ENCODE data around the gene CHMP1B. TPM values are rescaled to one million over a fixed set of nuclear protein-coding genes. Genes with fewer than 3 reads are reported as not detected.
A peak's percentile ranks its signal among the peaks of the same experiment; 100 is the strongest.

CHMP1B gene
- total and polyA plus RNA-seq, 9 of the 15 experiments (the other 6 are each of a cell fraction or from before 2014, with no cell fraction given), result 12.3 to 29.9 (median 19.0) TPM

DNA sequence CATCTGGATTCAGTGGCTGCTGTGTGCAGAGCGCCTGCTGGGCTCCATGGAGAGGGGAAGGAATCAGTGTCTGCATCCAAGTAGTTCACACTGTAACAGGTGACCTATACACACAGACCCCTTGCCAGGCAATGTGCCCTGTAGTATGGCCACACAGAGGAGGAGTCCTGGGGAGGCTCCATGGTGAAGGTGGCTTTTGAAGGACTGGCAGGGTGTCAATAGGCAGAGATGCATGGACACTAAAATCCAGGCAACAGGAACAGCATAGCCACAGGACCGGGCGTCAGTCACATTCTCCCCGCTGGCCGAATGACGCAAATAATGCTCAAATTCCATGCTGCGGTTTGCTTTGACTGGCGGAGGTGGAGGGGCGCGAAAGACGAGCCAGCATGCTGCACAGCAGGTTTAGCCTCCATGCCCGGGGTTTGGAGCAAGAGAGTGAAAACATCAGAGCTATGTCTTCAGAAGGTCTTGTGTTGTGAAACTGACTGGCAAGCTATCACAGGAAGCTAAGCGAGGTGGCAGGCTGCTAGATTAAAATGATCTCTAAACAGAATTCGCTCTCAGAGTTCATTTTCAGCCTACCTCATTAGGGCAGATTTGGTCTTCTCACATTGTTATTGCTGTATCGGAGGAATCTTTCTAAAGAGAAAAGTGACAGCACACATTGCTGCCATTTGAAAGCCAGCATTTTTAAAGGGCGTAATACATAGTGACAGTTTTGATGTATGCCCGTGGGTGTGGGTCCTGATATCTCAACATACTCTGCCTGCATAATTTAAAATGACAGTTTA is 1.2 kb upstream of the CHMP1B start (continued):
- TF ChIP-seq, protein P1, sequence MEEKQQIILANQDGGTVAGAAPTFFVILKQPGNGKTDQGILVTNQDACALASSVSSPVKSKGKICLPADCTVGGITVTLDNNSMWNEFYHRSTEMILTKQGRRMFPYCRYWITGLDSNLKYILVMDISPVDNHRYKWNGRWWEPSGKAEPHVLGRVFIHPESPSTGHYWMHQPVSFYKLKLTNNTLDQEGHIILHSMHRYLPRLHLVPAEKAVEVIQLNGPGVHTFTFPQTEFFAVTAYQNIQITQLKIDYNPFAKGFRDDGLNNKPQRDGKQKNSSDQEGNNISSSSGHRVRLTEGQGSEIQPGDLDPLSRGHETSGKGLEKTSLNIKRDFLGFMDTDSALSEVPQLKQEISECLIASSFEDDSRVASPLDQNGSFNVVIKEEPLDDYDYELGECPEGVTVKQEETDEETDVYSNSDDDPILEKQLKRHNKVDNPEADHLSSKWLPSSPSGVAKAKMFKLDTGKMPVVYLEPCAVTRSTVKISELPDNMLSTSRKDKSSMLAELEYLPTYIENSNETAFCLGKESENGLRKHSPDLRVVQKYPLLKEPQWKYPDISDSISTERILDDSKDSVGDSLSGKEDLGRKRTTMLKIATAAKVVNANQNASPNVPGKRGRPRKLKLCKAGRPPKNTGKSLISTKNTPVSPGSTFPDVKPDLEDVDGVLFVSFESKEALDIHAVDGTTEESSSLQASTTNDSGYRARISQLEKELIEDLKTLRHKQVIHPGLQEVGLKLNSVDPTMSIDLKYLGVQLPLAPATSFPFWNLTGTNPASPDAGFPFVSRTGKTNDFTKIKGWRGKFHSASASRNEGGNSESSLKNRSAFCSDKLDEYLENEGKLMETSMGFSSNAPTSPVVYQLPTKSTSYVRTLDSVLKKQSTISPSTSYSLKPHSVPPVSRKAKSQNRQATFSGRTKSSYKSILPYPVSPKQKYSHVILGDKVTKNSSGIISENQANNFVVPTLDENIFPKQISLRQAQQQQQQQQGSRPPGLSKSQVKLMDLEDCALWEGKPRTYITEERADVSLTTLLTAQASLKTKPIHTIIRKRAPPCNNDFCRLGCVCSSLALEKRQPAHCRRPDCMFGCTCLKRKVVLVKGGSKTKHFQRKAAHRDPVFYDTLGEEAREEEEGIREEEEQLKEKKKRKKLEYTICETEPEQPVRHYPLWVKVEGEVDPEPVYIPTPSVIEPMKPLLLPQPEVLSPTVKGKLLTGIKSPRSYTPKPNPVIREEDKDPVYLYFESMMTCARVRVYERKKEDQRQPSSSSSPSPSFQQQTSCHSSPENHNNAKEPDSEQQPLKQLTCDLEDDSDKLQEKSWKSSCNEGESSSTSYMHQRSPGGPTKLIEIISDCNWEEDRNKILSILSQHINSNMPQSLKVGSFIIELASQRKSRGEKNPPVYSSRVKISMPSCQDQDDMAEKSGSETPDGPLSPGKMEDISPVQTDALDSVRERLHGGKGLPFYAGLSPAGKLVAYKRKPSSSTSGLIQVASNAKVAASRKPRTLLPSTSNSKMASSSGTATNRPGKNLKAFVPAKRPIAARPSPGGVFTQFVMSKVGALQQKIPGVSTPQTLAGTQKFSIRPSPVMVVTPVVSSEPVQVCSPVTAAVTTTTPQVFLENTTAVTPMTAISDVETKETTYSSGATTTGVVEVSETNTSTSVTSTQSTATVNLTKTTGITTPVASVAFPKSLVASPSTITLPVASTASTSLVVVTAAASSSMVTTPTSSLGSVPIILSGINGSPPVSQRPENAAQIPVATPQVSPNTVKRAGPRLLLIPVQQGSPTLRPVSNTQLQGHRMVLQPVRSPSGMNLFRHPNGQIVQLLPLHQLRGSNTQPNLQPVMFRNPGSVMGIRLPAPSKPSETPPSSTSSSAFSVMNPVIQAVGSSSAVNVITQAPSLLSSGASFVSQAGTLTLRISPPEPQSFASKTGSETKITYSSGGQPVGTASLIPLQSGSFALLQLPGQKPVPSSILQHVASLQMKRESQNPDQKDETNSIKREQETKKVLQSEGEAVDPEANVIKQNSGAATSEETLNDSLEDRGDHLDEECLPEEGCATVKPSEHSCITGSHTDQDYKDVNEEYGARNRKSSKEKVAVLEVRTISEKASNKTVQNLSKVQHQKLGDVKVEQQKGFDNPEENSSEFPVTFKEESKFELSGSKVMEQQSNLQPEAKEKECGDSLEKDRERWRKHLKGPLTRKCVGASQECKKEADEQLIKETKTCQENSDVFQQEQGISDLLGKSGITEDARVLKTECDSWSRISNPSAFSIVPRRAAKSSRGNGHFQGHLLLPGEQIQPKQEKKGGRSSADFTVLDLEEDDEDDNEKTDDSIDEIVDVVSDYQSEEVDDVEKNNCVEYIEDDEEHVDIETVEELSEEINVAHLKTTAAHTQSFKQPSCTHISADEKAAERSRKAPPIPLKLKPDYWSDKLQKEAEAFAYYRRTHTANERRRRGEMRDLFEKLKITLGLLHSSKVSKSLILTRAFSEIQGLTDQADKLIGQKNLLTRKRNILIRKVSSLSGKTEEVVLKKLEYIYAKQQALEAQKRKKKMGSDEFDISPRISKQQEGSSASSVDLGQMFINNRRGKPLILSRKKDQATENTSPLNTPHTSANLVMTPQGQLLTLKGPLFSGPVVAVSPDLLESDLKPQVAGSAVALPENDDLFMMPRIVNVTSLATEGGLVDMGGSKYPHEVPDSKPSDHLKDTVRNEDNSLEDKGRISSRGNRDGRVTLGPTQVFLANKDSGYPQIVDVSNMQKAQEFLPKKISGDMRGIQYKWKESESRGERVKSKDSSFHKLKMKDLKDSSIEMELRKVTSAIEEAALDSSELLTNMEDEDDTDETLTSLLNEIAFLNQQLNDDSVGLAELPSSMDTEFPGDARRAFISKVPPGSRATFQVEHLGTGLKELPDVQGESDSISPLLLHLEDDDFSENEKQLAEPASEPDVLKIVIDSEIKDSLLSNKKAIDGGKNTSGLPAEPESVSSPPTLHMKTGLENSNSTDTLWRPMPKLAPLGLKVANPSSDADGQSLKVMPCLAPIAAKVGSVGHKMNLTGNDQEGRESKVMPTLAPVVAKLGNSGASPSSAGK (IDR thresholded peaks at IDR 0.05), result peak; percentile 88
- TF ChIP-seq FOSL1 (tag; conservative IDR thresholded peaks at IDR 0.05), result no peak
- TF ChIP-seq ZNF586 (CRISPR knock-in tag; conservative IDR thresholded peaks at IDR 0.05), result no peak
- no peak for TF ChIP-seq CBX2 (IDR thresholded peaks at IDR 0.05; ENCODE audit: insufficient read depth, low read length, poor library complexity, severe bottlenecking)
- TF ChIP-seq GABPA (tag; conservative IDR thresholded peaks at IDR 0.05; ENCODE audit: low read depth), result no peak
- TF ChIP-seq, protein P2, sequence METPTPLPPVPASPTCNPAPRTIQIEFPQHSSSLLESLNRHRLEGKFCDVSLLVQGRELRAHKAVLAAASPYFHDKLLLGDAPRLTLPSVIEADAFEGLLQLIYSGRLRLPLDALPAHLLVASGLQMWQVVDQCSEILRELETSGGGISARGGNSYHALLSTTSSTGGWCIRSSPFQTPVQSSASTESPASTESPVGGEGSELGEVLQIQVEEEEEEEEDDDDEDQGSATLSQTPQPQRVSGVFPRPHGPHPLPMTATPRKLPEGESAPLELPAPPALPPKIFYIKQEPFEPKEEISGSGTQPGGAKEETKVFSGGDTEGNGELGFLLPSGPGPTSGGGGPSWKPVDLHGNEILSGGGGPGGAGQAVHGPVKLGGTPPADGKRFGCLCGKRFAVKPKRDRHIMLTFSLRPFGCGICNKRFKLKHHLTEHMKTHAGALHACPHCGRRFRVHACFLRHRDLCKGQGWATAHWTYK (CRISPR knock-in tag; IDR thresholded peaks at IDR 0.05), result no peak
- no peak for TF ChIP-seq BRD9 (IDR thresholded peaks at IDR 0.05; ENCODE audit: low read depth, partially characterized antibody)
- TF ChIP-seq PHF21A (IDR thresholded peaks at IDR 0.05; ENCODE audit: borderline replicate concordance, low read depth), result no peak
- no peak for TF ChIP-seq ATF1 (CRISPR knock-in tag; IDR thresholded peaks at IDR 0.05)
- peak; percentile 67 for TF ChIP-seq ATF1 (tag; IDR thresholded peaks at IDR 0.05)
- TF ChIP-seq SMARCB1 (IDR thresholded peaks at IDR 0.05; ENCODE audit: insufficient read length, low read depth), result no peak
- TF ChIP-seq SRSF1 (IDR thresholded peaks at IDR 0.05; ENCODE audit: low read depth, low read length), result no peak
- TF ChIP-seq ZSCAN32 (CRISPR knock-in tag; IDR thresholded peaks at IDR 0.05), result no peak
- TF ChIP-seq, protein P3, sequence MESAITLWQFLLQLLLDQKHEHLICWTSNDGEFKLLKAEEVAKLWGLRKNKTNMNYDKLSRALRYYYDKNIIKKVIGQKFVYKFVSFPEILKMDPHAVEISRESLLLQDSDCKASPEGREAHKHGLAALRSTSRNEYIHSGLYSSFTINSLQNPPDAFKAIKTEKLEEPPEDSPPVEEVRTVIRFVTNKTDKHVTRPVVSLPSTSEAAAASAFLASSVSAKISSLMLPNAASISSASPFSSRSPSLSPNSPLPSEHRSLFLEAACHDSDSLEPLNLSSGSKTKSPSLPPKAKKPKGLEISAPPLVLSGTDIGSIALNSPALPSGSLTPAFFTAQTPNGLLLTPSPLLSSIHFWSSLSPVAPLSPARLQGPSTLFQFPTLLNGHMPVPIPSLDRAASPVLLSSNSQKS (CRISPR knock-in tag; IDR thresholded peaks at IDR 0.05), result no peak
